ENCODE data around the gene POC1A. TPM values are rescaled to one million over a fixed set of nuclear protein-coding genes. Genes with fewer than 3 reads are reported as not detected.

The POC1A gene
- total RNA-seq, 3 donors from 2014 or later = 9.7 to 14.3 (median 11.7) TPM

- Mint-ChIP-seq H3K4me3 (no peak overlapping the region), H3K4me1 (ENCODE audit: low read depth) (no peaks in the 10 kb centered on the region), H3K36me3 (ENCODE audit: insufficient read depth) (peaks cover 4% of the 10 kb centered on the region), H3K27me3 (ENCODE audit: low read depth) (no peaks in the 10 kb centered on the region), H3K9me3 (peaks cover 14% of the 10 kb centered on the region)
- DNase-seq (no peak), ATAC-seq (no peak)
Observed at GRCh38 chr3:52099001-52099401, 55.2 kb downstream of the POC1A start.

- peaks cover 4% of the 10 kb centered on the region for H3K36me3 Mint-ChIP-seq (ENCODE audit: insufficient read depth)
Observed at GRCh38 chr3:52097851-52098507, 56.2 kb downstream of the POC1A start.

GRCh38 chr3:52095990-52096775 lies 58.0 kb downstream of the POC1A start:
- no peaks in the 10 kb centered on the region for H3K27me3 Mint-ChIP-seq (ENCODE audit: low read depth)
- peaks cover 4% of the 10 kb centered on the region for H3K36me3 Mint-ChIP-seq (ENCODE audit: insufficient read depth)
- H3K4me1 Mint-ChIP-seq (ENCODE audit: low read depth) = no peaks in the 10 kb centered on the region
- ATAC-seq (no peak), DNase-seq (no peak)
- peaks cover 9% of the 10 kb centered on the region for H3K9me3 Mint-ChIP-seq
- no peak overlapping the region for H3K4me3 Mint-ChIP-seq

More at GRCh38 chr3:52097851-52098507, 56.2 kb downstream of the POC1A start:
- ATAC-seq (no peak), DNase-seq (no peak)
- Mint-ChIP-seq H3K4me3 (no peak overlapping the region), H3K27me3 (ENCODE audit: low read depth) (no peaks in the 10 kb centered on the region), H3K4me1 (ENCODE audit: low read depth) (no peaks in the 10 kb centered on the region), H3K9me3 (peaks cover 14% of the 10 kb centered on the region)

GRCh38 chr3:52094571-52095485 lies 59.4 kb downstream of the POC1A start:
- Mint-ChIP-seq H3K36me3 (ENCODE audit: insufficient read depth) (no peaks in the 10 kb centered on the region), H3K4me3 (no peak overlapping the region), H3K9me3 (no peaks in the 10 kb centered on the region), H3K27me3 (ENCODE audit: low read depth) (no peaks in the 10 kb centered on the region), H3K4me1 (ENCODE audit: low read depth) (no peaks in the 10 kb centered on the region)
- ATAC-seq (no peak), DNase-seq (no peak)

GRCh38 chr3:52093756-52094545 lies 60.3 kb downstream of the POC1A start:
- DNase-seq = no peak
- Mint-ChIP-seq H3K4me3 (no peak overlapping the region), H3K36me3 (ENCODE audit: insufficient read depth) (no peaks in the 10 kb centered on the region), H3K4me1 (ENCODE audit: low read depth) (no peaks in the 10 kb centered on the region), H3K9me3 (no peaks in the 10 kb centered on the region), H3K27me3 (ENCODE audit: low read depth) (no peaks in the 10 kb centered on the region)
- ATAC-seq = no peak

GRCh38 chr3:52092891-52093290 lies 61.3 kb downstream of the POC1A start:
- DNase-seq (no peak), ATAC-seq (no peak)
- H3K4me1 Mint-ChIP-seq (ENCODE audit: low read depth) = no peaks in the 10 kb centered on the region
- no peaks in the 10 kb centered on the region for H3K9me3 Mint-ChIP-seq
- H3K4me3 Mint-ChIP-seq = no peak overlapping the region
- H3K27me3 Mint-ChIP-seq (ENCODE audit: low read depth) = no peaks in the 10 kb centered on the region
- H3K36me3 Mint-ChIP-seq (ENCODE audit: insufficient read depth) = no peaks in the 10 kb centered on the region

- no peaks in the 10 kb centered on the region for H3K9me3 Mint-ChIP-seq
- H3K4me3 Mint-ChIP-seq = no peak overlapping the region
- H3K36me3 Mint-ChIP-seq (ENCODE audit: insufficient read depth) = no peaks in the 10 kb centered on the region
- DNase-seq = no peak
- H3K4me1 Mint-ChIP-seq (ENCODE audit: low read depth) = peaks cover 5% of the 10 kb centered on the region
- H3K27me3 Mint-ChIP-seq (ENCODE audit: low read depth) = no peaks in the 10 kb centered on the region
- no peak for ATAC-seq
Observed at GRCh38 chr3:52092271-52092660, 62.0 kb downstream of the POC1A start.

GRCh38 chr3:52091586-52092270 lies 62.5 kb downstream of the POC1A start:
- ATAC-seq (no peak), DNase-seq (no peak)
- Mint-ChIP-seq H3K27me3 (ENCODE audit: low read depth) (no peaks in the 10 kb centered on the region), H3K4me3 (no peak overlapping the region), H3K4me1 (ENCODE audit: low read depth) (peaks cover 10% of the 10 kb centered on the region), H3K36me3 (ENCODE audit: insufficient read depth) (no peaks in the 10 kb centered on the region), H3K9me3 (no peaks in the 10 kb centered on the region)

- no peak for DNase-seq
- H3K9me3 Mint-ChIP-seq = no peaks in the 10 kb centered on the region
- no peaks in the 10 kb centered on the region for H3K27me3 Mint-ChIP-seq (ENCODE audit: low read depth)
- H3K4me3 Mint-ChIP-seq = no peak overlapping the region
- no peak for ATAC-seq
- H3K36me3 Mint-ChIP-seq (ENCODE audit: insufficient read depth) = no peaks in the 10 kb centered on the region
- H3K4me1 Mint-ChIP-seq (ENCODE audit: low read depth) = peaks cover 15% of the 10 kb centered on the region
Observed at GRCh38 chr3:52090933-52091468, 63.2 kb downstream of the POC1A start.

- ATAC-seq (no peak), DNase-seq (no peak)
- Mint-ChIP-seq H3K36me3 (ENCODE audit: insufficient read depth) (no peaks in the 10 kb centered on the region), H3K4me1 (ENCODE audit: low read depth) (peaks cover 21% of the 10 kb centered on the region), H3K4me3 (no peak overlapping the region), H3K9me3 (no peaks in the 10 kb centered on the region), H3K27me3 (ENCODE audit: low read depth) (no peaks in the 10 kb centered on the region)
Observed at GRCh38 chr3:52090131-52090932, 63.9 kb downstream of the POC1A start.

- peaks cover 21% of the 10 kb centered on the region for H3K4me1 Mint-ChIP-seq (ENCODE audit: low read depth)
- no peak for ATAC-seq
- no peaks in the 10 kb centered on the region for H3K9me3 Mint-ChIP-seq
- H3K36me3 Mint-ChIP-seq (ENCODE audit: insufficient read depth) = no peaks in the 10 kb centered on the region
- DNase-seq = no peak
- H3K4me3 Mint-ChIP-seq = no peak overlapping the region
- H3K27me3 Mint-ChIP-seq (ENCODE audit: low read depth) = no peaks in the 10 kb centered on the region
Observed at GRCh38 chr3:52089691-52090090, 64.5 kb downstream of the POC1A start.

- H3K27me3 Mint-ChIP-seq (ENCODE audit: low read depth) = no peaks in the 10 kb centered on the region
- ATAC-seq (no peak), DNase-seq (no peak)
- no peaks in the 10 kb centered on the region for H3K36me3 Mint-ChIP-seq (ENCODE audit: insufficient read depth)
- H3K4me3 Mint-ChIP-seq = no peak overlapping the region
- peaks cover 21% of the 10 kb centered on the region for H3K4me1 Mint-ChIP-seq (ENCODE audit: low read depth)
- H3K9me3 Mint-ChIP-seq = no peaks in the 10 kb centered on the region
Observed at GRCh38 chr3:52088445-52089367, 65.5 kb downstream of the POC1A start.

All from activated T-cell treated with anti-CD3 and anti-CD28 coated beads, Interleukin-2, amount 50 U/mL, for 4 hours (primary cell).